ENCODE measurements around the gene LRRC25. TPM values are rescaled to one million over a fixed set of nuclear protein-coding genes. Genes with fewer than 3 reads are reported as not detected.

The LRRC25 gene
- total and polyA plus RNA-seq, 11 donors, result 0.83 to 33.0 (median 2.8) TPM

DNA sequence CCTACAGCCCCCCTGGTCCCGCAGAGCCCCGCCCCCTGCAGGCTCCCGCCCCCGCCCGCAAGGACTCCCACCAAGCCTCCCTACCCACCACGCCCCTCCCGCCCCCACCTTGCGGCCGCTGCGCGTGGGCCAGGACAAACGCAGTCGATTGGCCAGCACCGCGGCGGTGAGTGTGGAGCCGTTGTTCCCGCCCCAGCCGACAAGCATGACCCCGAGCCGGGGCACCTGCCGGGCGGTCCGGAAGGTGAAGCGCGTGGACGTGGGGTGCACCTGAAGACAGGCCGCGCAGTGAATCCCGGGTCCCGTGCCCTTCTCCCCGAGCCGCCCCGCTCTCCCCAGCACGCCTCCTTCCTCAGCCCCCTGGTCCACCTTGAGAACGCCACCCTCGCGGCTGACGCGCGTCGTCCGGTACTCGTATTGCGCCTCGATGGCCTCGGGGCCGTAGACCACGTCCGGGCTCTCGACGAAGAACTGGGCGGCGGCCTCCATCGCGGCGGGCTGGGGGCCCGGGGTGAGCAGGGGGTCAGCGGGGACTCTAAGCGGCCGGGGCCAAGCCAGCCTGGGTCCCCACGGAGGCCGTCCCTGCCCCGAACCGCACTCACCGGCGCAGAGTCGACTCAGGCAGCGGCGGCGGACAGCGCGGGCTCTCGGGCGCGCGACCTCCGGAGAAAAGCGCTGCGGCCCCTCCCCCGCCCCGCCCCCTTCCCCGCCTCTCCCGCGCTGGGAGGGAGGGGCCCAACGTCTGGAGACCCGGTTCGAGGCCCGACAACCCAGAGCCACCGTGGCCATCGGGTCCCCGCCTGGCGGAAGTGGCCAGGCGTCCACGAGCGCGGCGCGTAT is 40.3 kb upstream of the LRRC25 start, which contains the start of gene ISYNA1:
Gene ISYNA1 (minus strand): TSS at position 643 of the 840 bp plus-strand sequence. CDS start 154 bp downstream, at position 489.
- WGBS, 4 donors, result 0 to 1% (median 1%) methylated on average over 35 to 99 of the region's 99 CpGs; no CpG with 5 or more reads in 1 of the 4 donors
- intact Hi-C loops (cut with DNase I), result no loop called here
- DNase-seq, result peak in 4 of 5 donors; percentile 59 to 77 (median 76)
- ATAC-seq, result peak in 3 of 4 donors; percentile 26 to 46 (median 32)
- H3K9me3 ChIP-seq, result no peaks in the 10 kb centered on the region
- peak within 1 kb of the TSS; percentile 5 to 88 (median 81) for H3K27ac ChIP-seq
- peak within 1 kb of the TSS; percentile 29 to 88 (median 64) for H3K4me3 ChIP-seq
- TF ChIP-seq, protein P1, sequence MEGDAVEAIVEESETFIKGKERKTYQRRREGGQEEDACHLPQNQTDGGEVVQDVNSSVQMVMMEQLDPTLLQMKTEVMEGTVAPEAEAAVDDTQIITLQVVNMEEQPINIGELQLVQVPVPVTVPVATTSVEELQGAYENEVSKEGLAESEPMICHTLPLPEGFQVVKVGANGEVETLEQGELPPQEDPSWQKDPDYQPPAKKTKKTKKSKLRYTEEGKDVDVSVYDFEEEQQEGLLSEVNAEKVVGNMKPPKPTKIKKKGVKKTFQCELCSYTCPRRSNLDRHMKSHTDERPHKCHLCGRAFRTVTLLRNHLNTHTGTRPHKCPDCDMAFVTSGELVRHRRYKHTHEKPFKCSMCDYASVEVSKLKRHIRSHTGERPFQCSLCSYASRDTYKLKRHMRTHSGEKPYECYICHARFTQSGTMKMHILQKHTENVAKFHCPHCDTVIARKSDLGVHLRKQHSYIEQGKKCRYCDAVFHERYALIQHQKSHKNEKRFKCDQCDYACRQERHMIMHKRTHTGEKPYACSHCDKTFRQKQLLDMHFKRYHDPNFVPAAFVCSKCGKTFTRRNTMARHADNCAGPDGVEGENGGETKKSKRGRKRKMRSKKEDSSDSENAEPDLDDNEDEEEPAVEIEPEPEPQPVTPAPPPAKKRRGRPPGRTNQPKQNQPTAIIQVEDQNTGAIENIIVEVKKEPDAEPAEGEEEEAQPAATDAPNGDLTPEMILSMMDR (IDR thresholded peaks at IDR 0.05), result no peak
- TF ChIP-seq POLR2A (IDR thresholded peaks at IDR 0.05), result peak in 1 of 2 donors; percentile 27
- peaks cover 0 to 19% (median 6%) of the 10 kb centered on the region in 9 donors for H3K36me3 ChIP-seq
- H3K27me3 ChIP-seq, result no peaks in the 10 kb centered on the region
- H3K4me1 ChIP-seq, result peaks cover 0 to 52% (median 36%) of the 10 kb centered on the region in 12 donors

DNA sequence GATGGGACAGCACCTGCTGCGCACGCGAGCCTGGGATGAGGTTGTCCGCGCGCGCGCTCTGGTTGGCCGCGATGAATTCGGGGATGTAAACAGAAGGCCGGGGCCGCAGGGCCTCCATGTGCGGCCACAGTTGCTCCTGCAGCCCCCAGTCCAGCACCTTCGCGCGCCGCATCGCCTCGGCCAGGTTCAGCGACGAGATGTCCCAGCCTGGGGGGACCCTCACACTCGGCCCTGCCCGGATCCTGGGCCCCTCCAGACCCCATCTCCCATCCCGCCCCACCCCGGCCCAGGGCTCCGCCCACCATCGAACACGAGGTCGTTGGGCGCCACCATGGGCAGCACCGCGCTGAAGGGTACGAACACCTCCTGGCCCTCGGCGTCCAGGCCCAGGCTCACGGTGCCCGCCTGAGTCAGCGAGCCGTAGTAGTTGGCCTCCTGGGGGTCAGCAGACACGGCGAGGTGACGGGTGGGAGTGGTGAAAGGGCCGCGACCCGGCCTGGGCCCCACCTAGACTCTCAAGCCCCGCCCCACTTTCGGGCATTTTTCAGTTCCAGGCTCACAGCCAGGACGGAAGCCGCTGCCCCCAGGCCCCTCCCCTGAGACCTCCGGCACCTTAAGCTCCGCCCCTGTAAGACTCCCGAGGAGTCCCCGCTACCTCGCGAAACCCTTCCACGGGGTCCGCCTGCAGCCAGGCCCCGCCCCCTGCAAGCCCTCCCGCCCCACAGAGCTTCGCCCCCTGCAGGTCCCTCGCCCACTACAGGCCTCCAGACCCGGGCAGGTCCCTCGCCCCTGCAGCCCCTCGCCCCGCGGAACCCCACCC is 39.5 kb upstream of the LRRC25 start:
- ATAC-seq, result peak; percentile 22 to 70 (median 36)
- Histone ChIP-seq H3K4me3 (peak overlapping the region; percentile 29 to 88 (median 64)), H3K4me1 (peaks cover 0 to 53% (median 38%) of the 10 kb centered on the region in 12 donors), H3K27me3 (no peaks in the 10 kb centered on the region), H3K27ac (peak overlapping the region in 11 of 12 donors; percentile 24 to 88 (median 78)), H3K36me3 (peaks cover 0 to 19% (median 3%) of the 10 kb centered on the region in 9 donors), H3K9me3 (no peaks in the 10 kb centered on the region)
- TF ChIP-seq, protein P1 (IDR thresholded peaks at IDR 0.05), result peak in 1 of 12 donors; percentile 22
- TF ChIP-seq POLR2A (IDR thresholded peaks at IDR 0.05), result no peak
- intact Hi-C loops (cut with DNase I), result no loop called here
- WGBS, 4 donors, result 20 to 43% (median 34%) methylated on average over 35 to 67 of the region's 67 CpGs
- peak; percentile 84 to 90 (median 88) for DNase-seq

DNA sequence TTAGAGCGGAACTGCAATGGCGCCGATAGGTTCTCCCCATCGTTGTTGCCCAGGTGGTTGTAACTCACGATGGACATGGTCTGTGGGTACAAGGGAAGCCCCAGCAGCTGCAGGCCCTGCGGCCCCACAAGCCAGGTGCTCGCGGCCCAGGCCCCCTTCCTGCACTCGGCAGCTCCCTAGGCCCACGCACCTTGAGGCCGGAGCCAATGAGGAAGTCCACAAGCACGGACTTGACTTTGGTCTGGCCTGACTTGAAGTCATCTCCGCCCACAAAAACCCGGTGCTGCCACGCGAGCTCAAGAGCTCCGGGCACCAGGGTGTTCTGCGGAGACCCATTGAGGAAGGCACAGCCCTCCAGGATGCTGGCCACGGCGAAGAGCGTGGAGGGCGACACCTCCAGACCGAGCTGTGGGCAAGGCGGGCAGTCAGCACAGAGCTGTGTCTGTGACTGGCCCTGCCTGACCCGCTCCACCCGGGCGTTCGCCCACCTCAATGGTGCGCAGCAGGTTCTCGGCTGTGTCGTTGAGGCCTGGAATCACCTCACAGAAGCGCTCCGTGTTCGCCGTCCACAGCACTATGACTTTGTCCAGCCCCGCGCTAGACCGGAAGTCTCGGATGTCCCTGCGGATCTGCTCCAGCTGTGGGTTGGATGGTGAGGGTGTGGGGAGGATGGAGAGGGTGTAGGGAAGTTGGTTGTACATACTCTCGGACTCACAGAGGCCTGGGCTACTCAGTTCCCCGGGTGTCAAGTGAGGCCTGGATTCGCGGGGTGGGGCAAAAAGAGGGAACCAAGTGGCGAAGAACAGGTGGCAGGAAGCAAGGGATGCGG is 38.6 kb upstream of the LRRC25 start:
- ATAC-seq (no peak), DNase-seq (peak in 1 of 5 donors; percentile 61)
- Histone ChIP-seq H3K4me1 (peaks cover 0 to 53% (median 38%) of the 10 kb centered on the region in 12 donors), H3K27ac (peak overlapping the region in 7 of 12 donors; percentile 24 to 88 (median 83)), H3K27me3 (no peaks in the 10 kb centered on the region), H3K9me3 (no peaks in the 10 kb centered on the region), H3K4me3 (peak overlapping the region in 8 of 12 donors; percentile 57 to 88 (median 72)), H3K36me3 (peaks cover 0 to 19% (median 3%) of the 10 kb centered on the region in 9 donors)
- WGBS, 4 donors, result 82 to 89% (median 85%) methylated on average over 38 to 46 of the region's 46 CpGs
- intact Hi-C loops (cut with DNase I), result no loop called here
- TF ChIP-seq, protein P1 (IDR thresholded peaks at IDR 0.05), result no peak
- TF ChIP-seq POLR2A (IDR thresholded peaks at IDR 0.05), result no peak

Data from heart left ventricle (tissue), 16 donors.